ENCODE results near the gene CABP2.
A peak's percentile ranks its signal among the peaks of the same experiment; 100 is the strongest.

CABP2 gene

GRCh38 chr11:67494371-67495233, 28.6 kb downstream of the CABP2 start:
- TF ChIP-seq HIC1 (tag by site-specific recombination; IDR thresholded peaks at IDR 0.05) (0 out of 2 replicates have a peak, but pooled peaks have one; percentile 17), ZNF792 (tag by site-specific recombination; IDR thresholded peaks at IDR 0.05) (no peak)
- ChIA-PET POLR2A (interaction anchor here (0.5 kb wide), 1 partner anchor 17 kb away, joined by 6 read pairs; no protein-coding TSS in a partner anchor), CTCF (interaction anchor here (0.8 kb wide), 1 partner anchor 8 kb away, joined by 3 read pairs; no protein-coding TSS in a partner anchor)

GRCh38 chr11:67493548-67494370, 29.5 kb downstream of the CABP2 start:
- Histone ChIP-seq H3K9me3 (ENCODE audit: control insufficient read depth, insufficient read depth, low read depth, low read length) (no peaks in the 10 kb centered on the region), H3K36me3 (ENCODE audit: control insufficient read depth in 2 of 2, insufficient read depth in 1 of 2, low read length in 2 of 2) (peaks cover 0 to 87% of the 10 kb centered on the region in 2 experiments; a peak in 1 of 3 replicates), H3K27ac (ENCODE audit: extremely low read depth, low read depth, low read length) (no peak overlapping the region), H3K4me3 (ENCODE audit: low read depth, low read length) (no peak overlapping the region), H3K4me1 (ENCODE audit: control insufficient read depth, insufficient read depth, low read length) (no peaks in the 10 kb centered on the region)
- POLR2A ChIA-PET = interaction anchor here (0.5 to 0.9 kb wide), 2 partner anchors 16 to 93 kb away, joined by 3 to 6 read pairs; partner anchors contain the start of gene PPP1CA
- CTCF ChIA-PET = interaction anchor here (0.6 to 0.8 kb wide), 2 partner anchors 9 to 422 kb away, joined by 3 read pairs; no protein-coding TSS in a partner anchor
- TF ChIP-seq ZNF48 (tag by site-specific recombination; IDR thresholded peaks at IDR 0.05) (no peak), ZFP37 (tag by site-specific recombination; IDR thresholded peaks at IDR 0.05) (no peak), ZNF518A (tag by site-specific recombination; conservative IDR thresholded peaks at IDR 0.05; ENCODE audit: low read depth) (no peak), ZNF148 (tag by site-specific recombination; IDR thresholded peaks at IDR 0.05; ENCODE audit: borderline replicate concordance) (no peak), ZNF324 (tag by site-specific recombination; IDR thresholded peaks at IDR 0.05) (no peak), ZNF394 (tag by site-specific recombination; IDR thresholded peaks at IDR 0.05; ENCODE audit: borderline replicate concordance) (no peak), ZNF510 (tag by site-specific recombination; IDR thresholded peaks at IDR 0.05; ENCODE audit: insufficient replicate concordance) (no peak), ZNF138 (tag by site-specific recombination; IDR thresholded peaks at IDR 0.05; ENCODE audit: borderline replicate concordance) (no peak), ZNF18 (tag by site-specific recombination; IDR thresholded peaks at IDR 0.05) (no peak), ZNF791 (tag by site-specific recombination; IDR thresholded peaks at IDR 0.05) (no peak), KLF16 (tag by site-specific recombination; IDR thresholded peaks at IDR 0.05) (no peak), ZNF629 (tag by site-specific recombination; IDR thresholded peaks at IDR 0.05) (no peak), ZSCAN4 (tag by site-specific recombination; IDR thresholded peaks at IDR 0.05) (no peak), ZNF19 (tag by site-specific recombination; IDR thresholded peaks at IDR 0.05; ENCODE audit: low read depth) (no peak), IKZF3 (tag by site-specific recombination; IDR thresholded peaks at IDR 0.05) (no peak), SP2 (tag by site-specific recombination; IDR thresholded peaks at IDR 0.05) (no peak)

More at GRCh38 chr11:67494371-67495233, 28.6 kb downstream of the CABP2 start:
- Histone ChIP-seq H3K4me1 (ENCODE audit: control insufficient read depth, insufficient read depth, low read length) (no peaks in the 10 kb centered on the region), H3K27ac (ENCODE audit: extremely low read depth, low read depth, low read length) (no peak overlapping the region), H3K4me3 (ENCODE audit: low read depth, low read length) (no peak overlapping the region), H3K36me3 (ENCODE audit: control insufficient read depth in 2 of 2, insufficient read depth in 1 of 2, low read length in 2 of 2) (peaks cover 0 to 81% of the 10 kb centered on the region in 2 experiments; a peak in 1 of 3 replicates), H3K9me3 (ENCODE audit: control insufficient read depth, insufficient read depth, low read depth, low read length) (no peaks in the 10 kb centered on the region)

Measured in HEK293 (cell line).